K562 (cell line): Measurements from ENCODE around the gene MICAL2.

Source experiments
- BRF1 ChIP-seq: IDR thresholded peaks from 3 replicates; pipeline ENCODE4 v1.6.1; 2011; ENCODE audit warnings: borderline replicate concordance, mild to moderate bottlenecking; ENCODE audit not compliant: insufficient read length; ENCODE audit errors: extremely low read depth
- ZBTB40 ChIP-seq, 2 experiments: fragments of 450-650 bp in 1 of 2; sonication (generic) in 1 of 2; formaldehyde crosslinking in 1 of 2; IDR thresholded peaks; 2 replicates each; pipeline versions ENCODE4 v1.7.1 to v1.9.0; 2016 to 2022; ENCODE audit warnings: inconsistent platforms in 1 of 2, mild to moderate bottlenecking in 1 of 2, missing genetic modification reagents in 1 of 2
- ZNF274 ChIP-seq: IDR thresholded peaks from 2 replicates; pipeline ENCODE4 v1.6.1; 2011; ENCODE audit warnings: low read depth, mild to moderate bottlenecking, low read length, moderate library complexity, borderline replicate concordance
- TF ChIP-seq, protein P1 (sequence below): sonication (generic); formaldehyde crosslinking; IDR thresholded peaks from 2 replicates; pipeline ENCODE4 v1.8.0; 2022; ENCODE audit warnings: mild to moderate bottlenecking, missing genetic modification reagents

DNA sequence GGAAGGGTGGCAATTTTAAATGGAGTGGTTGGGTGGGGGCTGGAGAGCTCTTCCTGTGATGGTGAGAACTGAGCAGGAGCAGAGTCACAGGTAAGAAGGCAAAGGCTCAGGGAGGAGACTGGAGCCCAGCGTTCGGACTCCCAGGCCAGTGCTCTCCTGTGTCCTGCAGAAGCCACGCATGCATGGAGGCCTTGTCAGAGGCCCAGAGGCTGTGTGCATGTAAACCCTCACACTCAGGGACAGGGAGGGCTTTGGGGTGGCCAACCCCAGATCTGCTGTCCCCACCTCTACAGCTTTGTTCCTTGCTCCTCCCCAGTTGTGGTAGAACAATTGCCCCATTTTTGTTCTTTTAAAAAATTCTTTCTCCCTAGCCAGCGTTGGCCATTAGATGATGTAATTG, 136.6 kb downstream of the MICAL2 start:
- TF ChIP-seq BRF1 (no peak), ZBTB40 (IDR thresholded peaks at IDR 0.05) (no peak), ZBTB40 (CRISPR knock-in tag; IDR thresholded peaks at IDR 0.05) (no peak), ZNF274 (no peak)
- TF ChIP-seq, protein P1, sequence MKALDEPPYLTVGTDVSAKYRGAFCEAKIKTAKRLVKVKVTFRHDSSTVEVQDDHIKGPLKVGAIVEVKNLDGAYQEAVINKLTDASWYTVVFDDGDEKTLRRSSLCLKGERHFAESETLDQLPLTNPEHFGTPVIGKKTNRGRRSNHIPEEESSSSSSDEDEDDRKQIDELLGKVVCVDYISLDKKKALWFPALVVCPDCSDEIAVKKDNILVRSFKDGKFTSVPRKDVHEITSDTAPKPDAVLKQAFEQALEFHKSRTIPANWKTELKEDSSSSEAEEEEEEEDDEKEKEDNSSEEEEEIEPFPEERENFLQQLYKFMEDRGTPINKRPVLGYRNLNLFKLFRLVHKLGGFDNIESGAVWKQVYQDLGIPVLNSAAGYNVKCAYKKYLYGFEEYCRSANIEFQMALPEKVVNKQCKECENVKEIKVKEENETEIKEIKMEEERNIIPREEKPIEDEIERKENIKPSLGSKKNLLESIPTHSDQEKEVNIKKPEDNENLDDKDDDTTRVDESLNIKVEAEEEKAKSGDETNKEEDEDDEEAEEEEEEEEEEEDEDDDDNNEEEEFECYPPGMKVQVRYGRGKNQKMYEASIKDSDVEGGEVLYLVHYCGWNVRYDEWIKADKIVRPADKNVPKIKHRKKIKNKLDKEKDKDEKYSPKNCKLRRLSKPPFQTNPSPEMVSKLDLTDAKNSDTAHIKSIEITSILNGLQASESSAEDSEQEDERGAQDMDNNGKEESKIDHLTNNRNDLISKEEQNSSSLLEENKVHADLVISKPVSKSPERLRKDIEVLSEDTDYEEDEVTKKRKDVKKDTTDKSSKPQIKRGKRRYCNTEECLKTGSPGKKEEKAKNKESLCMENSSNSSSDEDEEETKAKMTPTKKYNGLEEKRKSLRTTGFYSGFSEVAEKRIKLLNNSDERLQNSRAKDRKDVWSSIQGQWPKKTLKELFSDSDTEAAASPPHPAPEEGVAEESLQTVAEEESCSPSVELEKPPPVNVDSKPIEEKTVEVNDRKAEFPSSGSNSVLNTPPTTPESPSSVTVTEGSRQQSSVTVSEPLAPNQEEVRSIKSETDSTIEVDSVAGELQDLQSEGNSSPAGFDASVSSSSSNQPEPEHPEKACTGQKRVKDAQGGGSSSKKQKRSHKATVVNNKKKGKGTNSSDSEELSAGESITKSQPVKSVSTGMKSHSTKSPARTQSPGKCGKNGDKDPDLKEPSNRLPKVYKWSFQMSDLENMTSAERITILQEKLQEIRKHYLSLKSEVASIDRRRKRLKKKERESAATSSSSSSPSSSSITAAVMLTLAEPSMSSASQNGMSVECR, result no peak
